Trophoblast cell (in vitro differentiated cells and primary cell): Measurements from ENCODE around the gene TARBP2.

ENCODE experiments used
- DNase-seq, 2 donors: peaks; one replicate each; pipeline ENCODE4 v3.0.0-alpha.2; 2016
- H2AFZ ChIP-seq: 2 replicates; pipeline ENCODE4 v1.6.1; 2013; ENCODE audit warnings: low read length, moderate library complexity, mild to moderate bottlenecking; ENCODE audit not compliant: insufficient read depth, poor library complexity
- H2AK5ac ChIP-seq: 2 replicates; pipeline ENCODE4 v1.6.1; 2013; ENCODE audit warnings: mild to moderate bottlenecking, low read length
- H2BK120ac ChIP-seq: 2 replicates; pipeline ENCODE4 v1.6.1; 2013; ENCODE audit warnings: low read length, mild to moderate bottlenecking, moderate library complexity; ENCODE audit not compliant: insufficient read depth, poor library complexity
- H2BK12ac ChIP-seq: 2 replicates; pipeline ENCODE4 v1.6.1; 2013; ENCODE audit warnings: mild to moderate bottlenecking, low read length, moderate library complexity
- H2BK5ac ChIP-seq: 2 replicates; pipeline ENCODE4 v1.6.1; 2013; ENCODE audit warnings: low read length, low read depth, moderate library complexity, mild to moderate bottlenecking; ENCODE audit not compliant: poor library complexity
- H3K14ac ChIP-seq: 2 replicates; pipeline ENCODE4 v1.6.1; 2013; ENCODE audit warnings: mild to moderate bottlenecking, low read length
- H3K18ac ChIP-seq: 2 replicates; pipeline ENCODE4 v1.6.1; 2013; ENCODE audit warnings: mild to moderate bottlenecking, low read length
- H3K23ac ChIP-seq: 2 replicates; pipeline ENCODE4 v1.6.1; 2013; ENCODE audit warnings: low read length
- H3K27ac ChIP-seq: 2 replicates; pipeline ENCODE4 v1.5.1; 2013; ENCODE audit warnings: low read depth, mild to moderate bottlenecking, inconsistent platforms, low read length, moderate library complexity
- H3K27me3 ChIP-seq: 2 replicates; pipeline ENCODE4 v1.6.1; 2013; ENCODE audit warnings: inconsistent platforms, mild to moderate bottlenecking, low read length, moderate library complexity; ENCODE audit not compliant: insufficient read depth
- H3K36me3 ChIP-seq, 2 experiments: 1 replicate in 1 of 2; 2 replicates in 1 of 2; pipeline ENCODE4 v1.6.1; 2013; ENCODE audit warnings: low read length in 2 of 2, mild to moderate bottlenecking in 2 of 2, moderate library complexity in 1 of 2; ENCODE audit not compliant: insufficient read depth in 2 of 2, control insufficient read depth in 1 of 2
- H3K4ac ChIP-seq: 2 replicates; pipeline ENCODE4 v1.6.1; 2013; ENCODE audit warnings: low read depth, mild to moderate bottlenecking, low read length, moderate library complexity
- H3K4me1 ChIP-seq, 2 experiments: 1 replicate in 1 of 2; 2 replicates in 1 of 2; pipeline ENCODE4 v1.6.1; 2013; ENCODE audit warnings: low read length in 2 of 2, mild to moderate bottlenecking in 2 of 2, moderate library complexity in 1 of 2; ENCODE audit not compliant: insufficient read depth in 2 of 2, control insufficient read depth in 1 of 2
- H3K4me2 ChIP-seq: 2 replicates; pipeline ENCODE4 v1.6.1; 2013; ENCODE audit warnings: inconsistent platforms, mild to moderate bottlenecking, low read length, moderate library complexity
- H3K4me3 ChIP-seq: 2 replicates; pipeline ENCODE4 v1.5.1; 2013; ENCODE audit warnings: mild to moderate bottlenecking, low read depth, low read length, inconsistent platforms
- H3K79me1 ChIP-seq: one replicate; pipeline ENCODE4 v1.6.1; 2013; ENCODE audit warnings: low read length
- H3K79me2 ChIP-seq: 2 replicates; pipeline ENCODE4 v1.6.1; 2013; ENCODE audit warnings: low read length, mild to moderate bottlenecking; ENCODE audit not compliant: control insufficient read depth, insufficient read depth, poor library complexity
- H3K9ac ChIP-seq: 2 replicates; pipeline ENCODE4 v1.6.1; 2013; ENCODE audit warnings: mild to moderate bottlenecking, low read length
- H3K9me3 ChIP-seq: 2 replicates; pipeline ENCODE4 v1.6.1; 2013; ENCODE audit warnings: low read depth, mild to moderate bottlenecking, control low read depth, inconsistent platforms, low read length; ENCODE audit not compliant: insufficient read depth
- H4K12ac ChIP-seq: 2 replicates; pipeline ENCODE4 v1.6.1; 2013; ENCODE audit warnings: low read depth, mild to moderate bottlenecking, low read length, moderate library complexity
- H4K8ac ChIP-seq: 2 replicates; pipeline ENCODE4 v1.6.1; 2013; ENCODE audit warnings: low read depth, mild to moderate bottlenecking, low read length, moderate library complexity
- H4K91ac ChIP-seq: one replicate; pipeline ENCODE4 v1.6.1; 2013; ENCODE audit warnings: low read depth, mild to moderate bottlenecking, low read length, moderate library complexity
- WGBS: extraction: QIAGEN DNeasy Blood & Tissue Kit; methylation state at CpG from one replicate; pipeline ENCODE4 v1.1.7; 2013; ENCODE audit warnings: missing lambda C conversion rate; ENCODE audit not compliant: insufficient read length, insufficient coverage; ENCODE audit errors: extremely low coverage; 5-methylcytosine and 5-hydroxymethylcytosine counted together

Gene TARBP2

DNA sequence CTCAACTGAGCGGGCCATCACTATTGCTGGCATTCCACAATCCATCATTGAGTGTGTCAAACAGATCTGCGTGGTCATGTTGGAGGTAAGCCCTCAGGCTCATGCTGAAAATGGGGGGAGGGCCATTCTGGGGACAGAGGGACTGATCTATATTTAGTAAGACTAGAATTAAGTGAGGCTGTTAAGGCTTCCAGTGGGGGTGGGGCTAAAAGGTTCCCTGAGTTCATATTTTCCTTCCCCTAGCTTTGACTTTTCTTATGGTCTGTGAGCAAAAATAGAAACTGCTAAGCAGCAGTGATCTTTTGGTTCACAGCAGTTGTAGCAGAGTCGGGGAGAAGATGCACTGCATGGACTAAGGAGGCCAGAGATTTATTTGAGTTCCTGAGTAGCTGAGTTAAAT lies 40.0 kb upstream of the TARBP2 start:
- no CpG with 5 or more reads among the region's 3 CpGs for WGBS
- no peak overlapping the region for H2BK120ac ChIP-seq

DNA sequence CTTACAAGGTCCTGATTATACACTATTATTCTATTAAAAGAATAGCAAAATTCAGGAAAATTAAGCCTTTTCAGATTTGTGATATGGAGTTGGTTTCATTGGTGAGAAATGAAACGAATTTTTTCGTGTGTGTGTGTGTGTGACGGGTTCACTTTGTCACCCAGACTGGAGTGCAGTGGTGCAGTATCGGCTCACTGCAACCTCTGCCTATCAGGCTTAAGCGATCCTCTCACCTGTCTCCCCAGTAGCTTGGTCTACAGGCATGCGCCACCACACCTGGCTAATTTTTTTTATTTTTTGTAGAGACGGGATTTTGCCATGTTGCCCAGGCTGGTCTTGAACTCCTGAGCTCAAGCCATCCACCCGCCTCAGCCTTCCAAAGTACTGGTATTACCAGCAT lies 39.5 kb upstream of the TARBP2 start:
- Histone ChIP-seq H2AFZ (no peak overlapping the region), H3K4me1 (no peaks in the 10 kb centered on the region), H3K14ac (no peak overlapping the region), H3K9ac (no peak overlapping the region), H3K18ac (no peak overlapping the region), H2BK5ac (no peak overlapping the region), H3K36me3 (peaks cover 50 to 84% of the 10 kb centered on the region in 2 experiments), H3K27me3 (no peaks in the 10 kb centered on the region), H4K12ac (no peak overlapping the region), H4K91ac (no peak overlapping the region), H3K4me3 (no peak overlapping the region), H3K4ac (no peak overlapping the region), H3K23ac (no peak overlapping the region), H2AK5ac (no peak overlapping the region), H4K8ac (no peak overlapping the region), H3K4me2 (no peak overlapping the region), H3K79me2 (peaks cover 2% of the 10 kb centered on the region), H3K27ac (no peak overlapping the region), H3K9me3 (no peaks in the 10 kb centered on the region), H2BK12ac (no peak overlapping the region), H3K79me1 (no peaks in the 10 kb centered on the region), H2BK120ac (no peak overlapping the region)
- DNase-seq: no peak
- WGBS: 100% methylated on average over 2 of the region's 8 CpGs

More for the DNA sequence above, 40.0 kb upstream of the TARBP2 start:
- H3K4ac ChIP-seq: peak overlapping the region; percentile 4
- H3K79me1 ChIP-seq: no peaks in the 10 kb centered on the region
- no peak overlapping the region for H3K9ac ChIP-seq
- no peak overlapping the region for H2BK5ac ChIP-seq
- H2AK5ac ChIP-seq: no peak overlapping the region
- H3K36me3 ChIP-seq: peaks cover 52 to 81% of the 10 kb centered on the region in 2 experiments
- H3K4me1 ChIP-seq: no peaks in the 10 kb centered on the region
- no peaks in the 10 kb centered on the region for H3K9me3 ChIP-seq
- H3K4me3 ChIP-seq: no peak overlapping the region
- H3K14ac ChIP-seq: no peak overlapping the region
- peaks cover 2% of the 10 kb centered on the region for H3K79me2 ChIP-seq
- H3K27ac ChIP-seq: no peak overlapping the region
- no peak overlapping the region for H4K12ac ChIP-seq
- no peak overlapping the region for H2BK12ac ChIP-seq
- H3K4me2 ChIP-seq: no peak overlapping the region
- no peak overlapping the region for H4K8ac ChIP-seq
- no peak overlapping the region for H4K91ac ChIP-seq
- H2AFZ ChIP-seq: no peak overlapping the region
- H3K27me3 ChIP-seq: no peaks in the 10 kb centered on the region
- no peak for DNase-seq
- H3K23ac ChIP-seq: no peak overlapping the region
- H3K18ac ChIP-seq: peak overlapping the region; percentile 9

DNA sequence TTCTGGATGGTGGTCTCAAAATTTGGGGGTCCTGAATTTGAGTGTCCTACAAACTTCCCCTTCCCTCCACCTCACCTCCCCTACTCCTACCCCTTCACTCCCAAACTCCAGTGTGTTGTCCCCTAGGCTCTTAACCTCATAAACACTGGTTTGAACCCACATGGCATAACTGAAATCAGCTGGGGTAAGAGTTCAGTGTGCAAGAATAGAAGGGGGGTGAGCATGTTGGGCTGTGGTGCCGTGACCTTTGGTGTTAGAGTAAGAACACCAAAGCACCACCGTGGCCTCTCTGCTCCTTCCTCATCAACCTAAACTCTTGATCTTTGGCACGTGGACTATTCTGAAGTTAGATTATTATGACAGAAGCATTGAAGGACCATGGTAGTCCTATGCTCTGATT lies 38.1 kb upstream of the TARBP2 start:
- no peak overlapping the region for H2AFZ ChIP-seq
- H3K4me1 ChIP-seq: no peaks in the 10 kb centered on the region
- peaks cover 52 to 84% of the 10 kb centered on the region in 2 experiments for H3K36me3 ChIP-seq
- no CpG with 5 or more reads among the region's 3 CpGs for WGBS
- H3K79me2 ChIP-seq: peaks cover 2% of the 10 kb centered on the region
- H3K23ac ChIP-seq: no peak overlapping the region
- no peak overlapping the region for H4K12ac ChIP-seq
- H3K14ac ChIP-seq: no peak overlapping the region
- H3K9me3 ChIP-seq: no peaks in the 10 kb centered on the region
- H3K4me3 ChIP-seq: no peak overlapping the region
- DNase-seq: no peak
- H3K4ac ChIP-seq: no peak overlapping the region
- no peak overlapping the region for H2BK5ac ChIP-seq
- H3K27me3 ChIP-seq: no peaks in the 10 kb centered on the region
- no peak overlapping the region for H4K8ac ChIP-seq
- no peaks in the 10 kb centered on the region for H3K79me1 ChIP-seq
- H3K27ac ChIP-seq: no peak overlapping the region
- H2AK5ac ChIP-seq: no peak overlapping the region
- no peak overlapping the region for H3K9ac ChIP-seq
- H2BK120ac ChIP-seq: no peak overlapping the region
- no peak overlapping the region for H4K91ac ChIP-seq
- peak overlapping the region; percentile 6 for H3K18ac ChIP-seq
- no peak overlapping the region for H3K4me2 ChIP-seq
- no peak overlapping the region for H2BK12ac ChIP-seq

DNA sequence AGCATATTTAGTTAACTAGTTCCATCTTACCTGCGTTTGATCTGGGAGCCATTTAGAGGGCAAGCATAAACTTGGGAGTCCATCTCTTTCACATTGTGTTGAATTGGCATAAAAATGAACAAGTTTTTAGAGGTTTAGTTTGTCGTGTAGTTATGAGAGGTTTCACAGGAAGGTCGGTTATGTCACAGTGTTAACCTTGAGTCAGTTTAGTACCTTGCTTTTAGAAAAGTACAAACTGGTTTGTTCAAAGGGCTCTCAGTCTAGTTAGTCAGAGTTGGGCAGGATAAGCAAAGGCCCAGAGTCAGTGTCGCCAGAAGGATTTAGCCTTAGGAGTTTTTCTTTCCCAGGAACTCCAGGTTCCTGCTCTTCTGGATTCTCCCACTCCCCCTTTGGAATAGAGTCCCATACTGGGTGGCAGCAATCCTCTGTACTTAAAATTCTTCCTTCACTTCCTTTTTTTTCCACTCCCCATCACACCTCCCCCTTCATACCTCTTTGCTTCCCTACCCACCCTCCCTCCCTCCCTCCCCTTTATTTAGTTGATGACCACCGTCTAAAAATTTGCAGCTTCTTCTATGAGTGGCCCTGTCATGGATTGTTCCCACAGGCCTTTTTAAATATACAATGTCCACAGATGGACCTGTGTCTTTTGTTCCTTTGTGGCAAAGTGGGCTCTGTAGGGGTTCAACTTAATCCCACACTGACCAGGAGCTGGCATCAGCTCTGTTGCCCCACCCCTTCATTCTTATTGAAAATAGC lies 37.1 kb upstream of the TARBP2 start:
- Histone ChIP-seq H3K4ac (peak overlapping the region; percentile 54), H3K27ac (no peak overlapping the region)

More for the DNA sequence above, 37.1 kb upstream of the TARBP2 start:
- H3K4me1 ChIP-seq: no peaks in the 10 kb centered on the region
- H3K14ac ChIP-seq: no peak overlapping the region
- no peak for DNase-seq
- no peak overlapping the region for H2BK120ac ChIP-seq
- no peak overlapping the region for H2BK5ac ChIP-seq
- peaks cover 2% of the 10 kb centered on the region for H3K79me2 ChIP-seq
- no peak overlapping the region for H2BK12ac ChIP-seq
- no peak overlapping the region for H3K18ac ChIP-seq
- H3K4me3 ChIP-seq: no peak overlapping the region
- WGBS: 100% methylated on average over 2 of the region's 5 CpGs
- H4K91ac ChIP-seq: no peak overlapping the region
- H3K9me3 ChIP-seq: no peaks in the 10 kb centered on the region
- H3K9ac ChIP-seq: no peak overlapping the region
- no peaks in the 10 kb centered on the region for H3K79me1 ChIP-seq
- H2AFZ ChIP-seq: no peak overlapping the region
- H3K36me3 ChIP-seq: peaks cover 47 to 85% of the 10 kb centered on the region in 2 experiments
- no peak overlapping the region for H3K23ac ChIP-seq
- no peaks in the 10 kb centered on the region for H3K27me3 ChIP-seq
- H4K8ac ChIP-seq: no peak overlapping the region
- H3K4me2 ChIP-seq: no peak overlapping the region
- no peak overlapping the region for H2AK5ac ChIP-seq
- no peak overlapping the region for H4K12ac ChIP-seq
